Measurements from ENCODE around the gene SHB. TPM values are rescaled to one million over a fixed set of nuclear protein-coding genes. Genes with fewer than 3 reads are reported as not detected.

Gene SHB
- total and polyA plus RNA-seq, 2 of the 8 experiments (the other 6 are each of a cell fraction or from before 2014, with no cell fraction given) = 4.1 to 12.6 TPM

DNA sequence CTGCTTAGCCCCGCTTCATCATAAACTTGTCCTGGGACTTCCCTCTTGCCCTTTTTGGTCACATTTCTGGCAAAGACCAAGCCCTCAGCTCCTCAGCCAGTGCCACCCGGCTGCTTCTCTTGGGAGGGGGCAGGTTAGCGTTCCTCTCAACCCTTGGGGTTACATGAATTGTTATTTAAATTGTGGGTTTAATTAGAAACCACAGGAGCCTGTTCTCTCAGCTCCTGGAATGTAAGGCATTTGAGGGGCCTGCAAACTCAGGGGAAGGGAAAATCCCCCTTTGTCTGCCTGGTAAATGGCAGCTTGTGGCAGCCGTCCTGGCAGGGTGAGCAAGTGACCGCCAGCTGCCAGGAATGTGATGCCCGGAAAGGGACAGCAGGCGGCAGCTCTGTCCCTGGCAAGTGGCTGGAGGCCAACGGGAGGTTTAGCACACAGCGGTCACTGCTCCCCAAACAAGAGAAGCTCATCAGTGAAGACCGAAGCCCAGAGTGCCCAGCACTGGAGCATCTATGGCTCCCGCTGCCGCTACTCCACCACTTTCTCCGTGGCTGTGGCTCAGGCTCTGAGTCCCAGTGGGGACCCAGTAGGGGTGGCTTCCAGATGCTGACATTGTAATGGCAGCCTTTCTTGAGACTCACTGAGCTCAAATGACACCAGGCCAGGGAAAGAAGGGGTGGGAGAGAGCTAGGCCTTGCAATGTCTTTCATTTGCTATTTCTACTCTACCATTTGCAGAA lies 51.7 kb downstream of the SHB start (continued):
- TF ChIP-seq, protein P1, sequence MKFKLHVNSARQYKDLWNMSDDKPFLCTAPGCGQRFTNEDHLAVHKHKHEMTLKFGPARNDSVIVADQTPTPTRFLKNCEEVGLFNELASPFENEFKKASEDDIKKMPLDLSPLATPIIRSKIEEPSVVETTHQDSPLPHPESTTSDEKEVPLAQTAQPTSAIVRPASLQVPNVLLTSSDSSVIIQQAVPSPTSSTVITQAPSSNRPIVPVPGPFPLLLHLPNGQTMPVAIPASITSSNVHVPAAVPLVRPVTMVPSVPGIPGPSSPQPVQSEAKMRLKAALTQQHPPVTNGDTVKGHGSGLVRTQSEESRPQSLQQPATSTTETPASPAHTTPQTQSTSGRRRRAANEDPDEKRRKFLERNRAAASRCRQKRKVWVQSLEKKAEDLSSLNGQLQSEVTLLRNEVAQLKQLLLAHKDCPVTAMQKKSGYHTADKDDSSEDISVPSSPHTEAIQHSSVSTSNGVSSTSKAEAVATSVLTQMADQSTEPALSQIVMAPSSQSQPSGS (IDR thresholded peaks at IDR 0.05; ENCODE audit: low read length) = peak; percentile 96
- TF ChIP-seq TAF1 (IDR thresholded peaks at IDR 0.05; ENCODE audit: low read depth, low read length) (no peak), RNF2 (IDR thresholded peaks at IDR 0.05; ENCODE audit: borderline replicate concordance, low read depth, low read length, missing control alignments, poor library complexity, severe bottlenecking) (no peak), JUND (IDR thresholded peaks at IDR 0.05; ENCODE audit: low read length) (no peak; the same call in 1 of the 2 replicates), JUN (IDR thresholded peaks at IDR 0.05; ENCODE audit: low read depth, low read length) (no peak)
- TF ChIP-seq, protein P2, sequence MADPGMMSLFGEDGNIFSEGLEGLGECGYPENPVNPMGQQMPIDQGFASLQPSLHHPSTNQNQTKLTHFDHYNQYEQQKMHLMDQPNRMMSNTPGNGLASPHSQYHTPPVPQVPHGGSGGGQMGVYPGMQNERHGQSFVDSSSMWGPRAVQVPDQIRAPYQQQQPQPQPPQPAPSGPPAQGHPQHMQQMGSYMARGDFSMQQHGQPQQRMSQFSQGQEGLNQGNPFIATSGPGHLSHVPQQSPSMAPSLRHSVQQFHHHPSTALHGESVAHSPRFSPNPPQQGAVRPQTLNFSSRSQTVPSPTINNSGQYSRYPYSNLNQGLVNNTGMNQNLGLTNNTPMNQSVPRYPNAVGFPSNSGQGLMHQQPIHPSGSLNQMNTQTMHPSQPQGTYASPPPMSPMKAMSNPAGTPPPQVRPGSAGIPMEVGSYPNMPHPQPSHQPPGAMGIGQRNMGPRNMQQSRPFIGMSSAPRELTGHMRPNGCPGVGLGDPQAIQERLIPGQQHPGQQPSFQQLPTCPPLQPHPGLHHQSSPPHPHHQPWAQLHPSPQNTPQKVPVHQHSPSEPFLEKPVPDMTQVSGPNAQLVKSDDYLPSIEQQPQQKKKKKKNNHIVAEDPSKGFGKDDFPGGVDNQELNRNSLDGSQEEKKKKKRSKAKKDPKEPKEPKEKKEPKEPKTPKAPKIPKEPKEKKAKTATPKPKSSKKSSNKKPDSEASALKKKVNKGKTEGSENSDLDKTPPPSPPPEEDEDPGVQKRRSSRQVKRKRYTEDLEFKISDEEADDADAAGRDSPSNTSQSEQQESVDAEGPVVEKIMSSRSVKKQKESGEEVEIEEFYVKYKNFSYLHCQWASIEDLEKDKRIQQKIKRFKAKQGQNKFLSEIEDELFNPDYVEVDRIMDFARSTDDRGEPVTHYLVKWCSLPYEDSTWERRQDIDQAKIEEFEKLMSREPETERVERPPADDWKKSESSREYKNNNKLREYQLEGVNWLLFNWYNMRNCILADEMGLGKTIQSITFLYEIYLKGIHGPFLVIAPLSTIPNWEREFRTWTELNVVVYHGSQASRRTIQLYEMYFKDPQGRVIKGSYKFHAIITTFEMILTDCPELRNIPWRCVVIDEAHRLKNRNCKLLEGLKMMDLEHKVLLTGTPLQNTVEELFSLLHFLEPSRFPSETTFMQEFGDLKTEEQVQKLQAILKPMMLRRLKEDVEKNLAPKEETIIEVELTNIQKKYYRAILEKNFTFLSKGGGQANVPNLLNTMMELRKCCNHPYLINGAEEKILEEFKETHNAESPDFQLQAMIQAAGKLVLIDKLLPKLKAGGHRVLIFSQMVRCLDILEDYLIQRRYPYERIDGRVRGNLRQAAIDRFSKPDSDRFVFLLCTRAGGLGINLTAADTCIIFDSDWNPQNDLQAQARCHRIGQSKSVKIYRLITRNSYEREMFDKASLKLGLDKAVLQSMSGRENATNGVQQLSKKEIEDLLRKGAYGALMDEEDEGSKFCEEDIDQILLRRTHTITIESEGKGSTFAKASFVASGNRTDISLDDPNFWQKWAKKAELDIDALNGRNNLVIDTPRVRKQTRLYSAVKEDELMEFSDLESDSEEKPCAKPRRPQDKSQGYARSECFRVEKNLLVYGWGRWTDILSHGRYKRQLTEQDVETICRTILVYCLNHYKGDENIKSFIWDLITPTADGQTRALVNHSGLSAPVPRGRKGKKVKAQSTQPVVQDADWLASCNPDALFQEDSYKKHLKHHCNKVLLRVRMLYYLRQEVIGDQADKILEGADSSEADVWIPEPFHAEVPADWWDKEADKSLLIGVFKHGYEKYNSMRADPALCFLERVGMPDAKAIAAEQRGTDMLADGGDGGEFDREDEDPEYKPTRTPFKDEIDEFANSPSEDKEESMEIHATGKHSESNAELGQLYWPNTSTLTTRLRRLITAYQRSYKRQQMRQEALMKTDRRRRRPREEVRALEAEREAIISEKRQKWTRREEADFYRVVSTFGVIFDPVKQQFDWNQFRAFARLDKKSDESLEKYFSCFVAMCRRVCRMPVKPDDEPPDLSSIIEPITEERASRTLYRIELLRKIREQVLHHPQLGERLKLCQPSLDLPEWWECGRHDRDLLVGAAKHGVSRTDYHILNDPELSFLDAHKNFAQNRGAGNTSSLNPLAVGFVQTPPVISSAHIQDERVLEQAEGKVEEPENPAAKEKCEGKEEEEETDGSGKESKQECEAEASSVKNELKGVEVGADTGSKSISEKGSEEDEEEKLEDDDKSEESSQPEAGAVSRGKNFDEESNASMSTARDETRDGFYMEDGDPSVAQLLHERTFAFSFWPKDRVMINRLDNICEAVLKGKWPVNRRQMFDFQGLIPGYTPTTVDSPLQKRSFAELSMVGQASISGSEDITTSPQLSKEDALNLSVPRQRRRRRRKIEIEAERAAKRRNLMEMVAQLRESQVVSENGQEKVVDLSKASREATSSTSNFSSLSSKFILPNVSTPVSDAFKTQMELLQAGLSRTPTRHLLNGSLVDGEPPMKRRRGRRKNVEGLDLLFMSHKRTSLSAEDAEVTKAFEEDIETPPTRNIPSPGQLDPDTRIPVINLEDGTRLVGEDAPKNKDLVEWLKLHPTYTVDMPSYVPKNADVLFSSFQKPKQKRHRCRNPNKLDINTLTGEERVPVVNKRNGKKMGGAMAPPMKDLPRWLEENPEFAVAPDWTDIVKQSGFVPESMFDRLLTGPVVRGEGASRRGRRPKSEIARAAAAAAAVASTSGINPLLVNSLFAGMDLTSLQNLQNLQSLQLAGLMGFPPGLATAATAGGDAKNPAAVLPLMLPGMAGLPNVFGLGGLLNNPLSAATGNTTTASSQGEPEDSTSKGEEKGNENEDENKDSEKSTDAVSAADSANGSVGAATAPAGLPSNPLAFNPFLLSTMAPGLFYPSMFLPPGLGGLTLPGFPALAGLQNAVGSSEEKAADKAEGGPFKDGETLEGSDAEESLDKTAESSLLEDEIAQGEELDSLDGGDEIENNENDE (IDR thresholded peaks at IDR 0.05; ENCODE audit: insufficient replicate concordance, low read length) = no peak
